HG03469 (cell line): ENCODE measurements around the gene CDKL2.

Source experiments
- ATAC-seq: cut with Tn5 transposase; IDR thresholded peaks from one replicate; pipeline ENCODE4 v1.9.1; 2021; ENCODE audit warnings: mild to moderate bottlenecking, moderate library complexity, moderate number of reproducible peaks; ENCODE audit not compliant: unreplicated experiment

CDKL2 gene

GRCh38 chr4:75643651-75644050, 13.3 kb upstream of the CDKL2 start:
- no peak for ATAC-seq

- ATAC-seq = no peak
Measured at GRCh38 chr4:75639124-75639695, 8.9 kb upstream of the CDKL2 start.

- ATAC-seq = no peak
Measured at GRCh38 chr4:75637827-75638226, 7.5 kb upstream of the CDKL2 start.

- ATAC-seq = no peak
Measured at GRCh38 chr4:75637176-75637575, 6.8 kb upstream of the CDKL2 start.

GRCh38 chr4:75634951-75635350, 4.6 kb upstream of the CDKL2 start:
- no peak for ATAC-seq

- ATAC-seq = no peak
Measured at GRCh38 chr4:75634281-75634680, 4.0 kb upstream of the CDKL2 start.

GRCh38 chr4:75633846-75634245, 3.5 kb upstream of the CDKL2 start:
- no peak for ATAC-seq

GRCh38 chr4:75630937-75631329, 605 bp upstream of the CDKL2 start:
- no peak for ATAC-seq

- ATAC-seq = no peak
Measured at GRCh38 chr4:75629239-75629638, 1.1 kb downstream of the CDKL2 start.

GRCh38 chr4:75623026-75623425, 7.3 kb downstream of the CDKL2 start:
- no peak for ATAC-seq

GRCh38 chr4:75621715-75622114, 8.6 kb downstream of the CDKL2 start:
- ATAC-seq = no peak

GRCh38 chr4:75612306-75612705, 18.0 kb downstream of the CDKL2 start:
- no peak for ATAC-seq

- no peak for ATAC-seq
Measured at GRCh38 chr4:75605928-75606327, 24.4 kb downstream of the CDKL2 start.

GRCh38 chr4:75599647-75600046, 30.7 kb downstream of the CDKL2 start:
- ATAC-seq = no peak

GRCh38 chr4:75598390-75598789, 31.9 kb downstream of the CDKL2 start:
- no peak for ATAC-seq

GRCh38 chr4:75596061-75596460, 34.3 kb downstream of the CDKL2 start:
- ATAC-seq = no peak

- ATAC-seq = no peak
Measured at GRCh38 chr4:75593393-75593792, 36.9 kb downstream of the CDKL2 start.

GRCh38 chr4:75584067-75584466, 46.3 kb downstream of the CDKL2 start:
- no peak for ATAC-seq

GRCh38 chr4:75567725-75568124, 62.6 kb downstream of the CDKL2 start:
- ATAC-seq = no peak

- ATAC-seq = no peak
Measured at GRCh38 chr4:75566911-75567310, 63.4 kb downstream of the CDKL2 start.

- ATAC-seq = no peak
Measured at GRCh38 chr4:75565481-75565880, 64.8 kb downstream of the CDKL2 start.

GRCh38 chr4:75564023-75564422, 66.3 kb downstream of the CDKL2 start:
- no peak for ATAC-seq

- ATAC-seq = no peak
Measured at GRCh38 chr4:75561789-75562188, 68.5 kb downstream of the CDKL2 start.
